A673 (cell line): Measurements from ENCODE around the gene AIFM3. TPM values are rescaled to one million over a fixed set of nuclear protein-coding genes. Genes with fewer than 3 reads are reported as not detected.
A peak's percentile ranks its signal among the peaks of the same experiment; 100 is the strongest.

ENCODE experiments used
- BruUV-seq: library from RNA; stranded (reverse); fragments of 400-500 nt; replicated peaks from 2 replicates; lab custom pipeline; 2021; lab: Mats Ljungman, UMichigan
- CTCF ChIA-PET: fragments of 300-600 bp; sonication (Branson Sonifier 250); formaldehyde crosslinking; loops from one replicate; lab custom pipeline; 2022; ENCODE audit warnings: antibody characterized with exemption; lab: Charles Lee
- POLR2A ChIA-PET: fragments of 300-600 bp; sonication (Branson Sonifier 250); formaldehyde crosslinking; loops from one replicate; lab custom pipeline; 2022; ENCODE audit warnings: antibody characterized with exemption; ENCODE audit not compliant: low non-redundant PET; lab: Charles Lee
- DNase-seq: peaks from one replicate; pipeline ENCODE4 v3.0.0-alpha.2; 2015; ENCODE audit warnings: low spot score
- H3K27ac ChIP-seq: fragments of 200-600 bp; sonication (generic); 2 replicates; pipeline ENCODE4 v1.5.1; 2016; ENCODE audit warnings: mixed run types, low read depth, mild to moderate bottlenecking, mixed read lengths, antibody characterized with exemption, low read length; ENCODE audit not compliant: poor library complexity, severe bottlenecking
- H3K27me3 ChIP-seq: fragments of 200-600 bp; sonication (generic); replicated peaks from 2 replicates; pipeline ENCODE4 v1.6.1; 2017; ENCODE audit warnings: mixed run types, low read depth, mild to moderate bottlenecking, mixed read lengths, antibody characterized with exemption, low read length; ENCODE audit not compliant: insufficient read depth, poor library complexity
- H3K36me3 ChIP-seq: fragments of 200-600 bp; sonication (generic); 2 replicates; pipeline ENCODE4 v1.6.1; 2016; ENCODE audit warnings: mixed run types, mild to moderate bottlenecking, mixed read lengths, antibody characterized with exemption, low read length; ENCODE audit not compliant: insufficient read depth, poor library complexity, severe bottlenecking
- H3K4me1 ChIP-seq: fragments of 200-600 bp; sonication (generic); 2 replicates; pipeline ENCODE4 v1.6.1; 2017; ENCODE audit warnings: mixed run types, mild to moderate bottlenecking, mixed read lengths, antibody characterized with exemption, low read length; ENCODE audit not compliant: insufficient read depth, poor library complexity, severe bottlenecking
- H3K4me3 ChIP-seq: fragments of 200-600 bp; sonication (generic); 2 replicates; pipeline ENCODE4 v1.5.1; 2016; ENCODE audit warnings: low read depth, mixed run types, mild to moderate bottlenecking, mixed read lengths, low read length; ENCODE audit not compliant: poor library complexity, severe bottlenecking
- H3K9me3 ChIP-seq: fragments of 200-600 bp; sonication (generic); 2 replicates; pipeline ENCODE4 v1.6.1; 2016; ENCODE audit warnings: mixed run types, low read depth, mild to moderate bottlenecking, mixed read lengths, antibody characterized with exemption, low read length; ENCODE audit not compliant: poor library complexity, severe bottlenecking
- CTCF ChIP-seq: fragments of 300-800, 200-600 bp; sonication (generic); conservative IDR thresholded peaks from 2 replicates; pipeline ENCODE4 v1.5.1; 2017; ENCODE audit warnings: low read depth, mild to moderate bottlenecking, antibody characterized with exemption, low read length, moderate library complexity, mixed read lengths
- EZH2 ChIP-seq: fragments of 200-600 bp; sonication (generic); IDR thresholded peaks from 2 replicates; pipeline ENCODE4 v1.6.1; 2017; ENCODE audit warnings: borderline replicate concordance, low read depth, mild to moderate bottlenecking, mixed read lengths, antibody characterized with exemption, low read length; ENCODE audit not compliant: poor library complexity, severe bottlenecking
- intact Hi-C: fragments of 100-400 bp; cut with micrococcal nuclease; formaldehyde crosslinking; loops from one replicate; pipeline ENCODE4 v1.10.0; 2022; ENCODE audit not compliant: unreplicated experiment
- total RNA-seq: library from RNA; stranded (reverse); gene quantifications from 2 replicates; pipeline ENCODE4 v1.2.3, GENCODE V29; 2021

Gene AIFM3
- total RNA-seq, 1 experiment from 2014 or later: not detected

GRCh38 chr22:21010426-21011113 lies 43.5 kb downstream of the AIFM3 start:
- no peak for DNase-seq
- Histone ChIP-seq H3K27me3 (no peaks in the 10 kb centered on the region), H3K36me3 (no peaks in the 10 kb centered on the region), H3K4me3 (no peak overlapping the region), H3K9me3 (no peaks in the 10 kb centered on the region), H3K27ac (no peak overlapping the region), H3K4me1 (peaks cover 18% of the 10 kb centered on the region)
- no peak for TF ChIP-seq EZH2
- no peak for TF ChIP-seq CTCF
- intact Hi-C loops: no loop called here
- BruUV-seq: no TSS peak
- ChIA-PET POLR2A (no interaction called here), CTCF (no interaction called here)

- DNase-seq: no peak
- TF ChIP-seq EZH2 (no peak), CTCF (no peak)
- ChIA-PET POLR2A (interaction anchor here (0.6 kb wide), 1 partner anchor 904 kb away, joined by 3 read pairs; no protein-coding TSS in a partner anchor), CTCF (no interaction called here)
- BruUV-seq: no TSS peak
- intact Hi-C loops: no loop called here
- Histone ChIP-seq H3K36me3 (no peaks in the 10 kb centered on the region), H3K4me3 (no peak overlapping the region), H3K4me1 (peaks cover 18% of the 10 kb centered on the region), H3K27me3 (no peaks in the 10 kb centered on the region), H3K9me3 (no peaks in the 10 kb centered on the region), H3K27ac (no peak overlapping the region)
Measured at GRCh38 chr22:21012446-21013407, 45.7 kb downstream of the AIFM3 start.

GRCh38 chr22:21013657-21014201 lies 46.7 kb downstream of the AIFM3 start:
- no peaks in the 10 kb centered on the region for H3K36me3 ChIP-seq
- ChIA-PET POLR2A (no interaction called here), CTCF (no interaction called here)
- peak overlapping the region; percentile 32 for H3K27ac ChIP-seq
- no peaks in the 10 kb centered on the region for H3K27me3 ChIP-seq
- intact Hi-C loops: no loop called here
- peak overlapping the region; percentile 51 for H3K4me3 ChIP-seq
- TF ChIP-seq CTCF: no peak
- TF ChIP-seq EZH2: no peak
- peaks cover 18% of the 10 kb centered on the region for H3K4me1 ChIP-seq
- TSS peak; percentile 73 for BruUV-seq
- DNase-seq: no peak
- no peaks in the 10 kb centered on the region for H3K9me3 ChIP-seq
